K562 (cell line): ENCODE data around the gene TSR3. TPM values are rescaled to one million over a fixed set of nuclear protein-coding genes. Genes with fewer than 3 reads are reported as not detected.

ENCODE experiments used
- ATF1 ChIP-seq, 2 experiments: fragments of 450-650 bp in 1 of 2; IDR thresholded peaks; 2 replicates each; pipeline ENCODE4 v1.6.1; 2016; ENCODE audit warnings: missing compliant biosample characterization in 1 of 2, missing genetic modification characterization in 1 of 2
- COPS2 ChIP-seq: fragments of 450-650 bp; conservative IDR thresholded peaks from 2 replicates; pipeline ENCODE4 v1.6.1; 2016; ENCODE audit warnings: mild to moderate bottlenecking, moderate library complexity
- CSDE1 ChIP-seq, 2 experiments: fragments of 450-650 bp; IDR thresholded peaks; 2 replicates each; pipeline ENCODE4 v1.6.1; 2016; ENCODE audit warnings: mild to moderate bottlenecking in 1 of 2
- E2F3 ChIP-seq: fragments of 250-450 bp; sonication (Bioruptor Pico); IDR thresholded peaks from 2 replicates; pipeline ENCODE4 v1.4.0; 2020; ENCODE audit warnings: mild to moderate bottlenecking
- EGR1 ChIP-seq: fragments of 450-650 bp; conservative IDR thresholded peaks from 2 replicates; pipeline ENCODE4 v1.6.1; 2017; ENCODE audit warnings: mild to moderate bottlenecking
- ETV6 ChIP-seq, 3 experiments: fragments of 150-350 bp in 1 of 3; sonication (generic) in 1 of 3; formaldehyde crosslinking in 1 of 3; IDR thresholded peaks; 2 replicates each; pipeline versions ENCODE4 v1.6.1 to v1.8.0; 2014 to 2022; ENCODE audit warnings: borderline replicate concordance in 2 of 3, low read depth in 2 of 3, antibody characterized with exemption in 1 of 3, low read length in 1 of 3, mild to moderate bottlenecking in 1 of 3, missing genetic modification reagents in 1 of 3
- FOXA3 ChIP-seq, 2 experiments: fragments of 450-650 bp in 1 of 2; sonication (generic) in 1 of 2; formaldehyde crosslinking; IDR thresholded peaks in 1 of 2; conservative IDR thresholded peaks in 1 of 2; 2 replicates each; pipeline versions ENCODE4 v1.4.0 to v1.8.0; 2020 to 2022; ENCODE audit warnings: mild to moderate bottlenecking in 2 of 2, missing genetic modification reagents in 1 of 2
- GTF2F1 ChIP-seq: IDR thresholded peaks from 2 replicates; pipeline ENCODE4 v1.6.1; 2011; ENCODE audit warnings: low read depth, low read length, improper control_type of control experiment
- MAFF ChIP-seq: IDR thresholded peaks from 2 replicates; pipeline ENCODE4 v1.6.1; 2012; ENCODE audit warnings: low read length, improper control_type of control experiment
- MXI1 ChIP-seq: IDR thresholded peaks from 2 replicates; pipeline ENCODE4 v1.6.1; 2011; ENCODE audit warnings: low read depth, mild to moderate bottlenecking, improper control_type of control experiment, low read length
- NBN ChIP-seq: fragments of 450-650 bp; IDR thresholded peaks from 2 replicates; pipeline ENCODE4 v1.6.1; 2016; ENCODE audit warnings: low read depth, mild to moderate bottlenecking
- NCOA1 ChIP-seq: fragments of 450-650 bp; IDR thresholded peaks from 2 replicates; pipeline ENCODE4 v1.6.1; 2016; ENCODE audit warnings: low read depth
- PHB ChIP-seq: fragments of 250-450 bp; sonication (Bioruptor Pico); IDR thresholded peaks from 2 replicates; pipeline ENCODE4 v1.5.0; 2021
- PHF20 ChIP-seq: fragments of 450-650 bp; IDR thresholded peaks from 2 replicates; pipeline ENCODE4 v1.6.1; 2018; ENCODE audit not compliant: partially characterized antibody
- PHF8 ChIP-seq: fragments of 200-600 bp; sonication (generic); IDR thresholded peaks from 2 replicates; pipeline ENCODE4 v1.6.1; 2012; ENCODE audit warnings: mixed run types, mild to moderate bottlenecking, inconsistent platforms, low read length, moderate library complexity, borderline replicate concordance
- POLR2H ChIP-seq: IDR thresholded peaks from 2 replicates; pipeline ENCODE4 v1.6.1; 2016; ENCODE audit warnings: missing genetic modification characterization, low read depth, mild to moderate bottlenecking, control low read depth, missing compliant biosample characterization, moderate library complexity
- PYGO2 ChIP-seq: fragments of 450-650 bp; IDR thresholded peaks from 2 replicates; pipeline ENCODE4 v1.6.1; 2016; ENCODE audit warnings: mild to moderate bottlenecking, missing genetic modification characterization, moderate library complexity, missing compliant biosample characterization
- RBM17 ChIP-seq: fragments of 200-400 bp; formaldehyde crosslinking; IDR thresholded peaks from 2 replicates; pipeline ENCODE4 v1.6.1; 2017; ENCODE audit warnings: low read depth, mild to moderate bottlenecking, low read length, borderline replicate concordance
- STAT5B ChIP-seq: fragments of 250-450 bp; sonication (Bioruptor Pico); IDR thresholded peaks from 2 replicates; pipeline ENCODE4 v1.8.0; 2021; ENCODE audit warnings: mild to moderate bottlenecking, inconsistent platforms
- XRCC3 ChIP-seq: fragments of 450-650 bp; IDR thresholded peaks from 2 replicates; pipeline ENCODE4 v1.6.1; 2017; ENCODE audit warnings: mild to moderate bottlenecking, moderate library complexity
- ZNF134 ChIP-seq: fragments of 250-450 bp; sonication (Bioruptor Pico); conservative IDR thresholded peaks from 2 replicates; pipeline ENCODE4 v1.4.0; 2020
- ZNF224 ChIP-seq: sonication (generic); formaldehyde crosslinking; IDR thresholded peaks from 2 replicates; pipeline ENCODE4 v1.8.0; 2022; ENCODE audit warnings: mild to moderate bottlenecking, missing genetic modification reagents
- ZNF311 ChIP-seq: fragments of 250-450 bp; sonication (Bioruptor Pico); IDR thresholded peaks from 2 replicates; pipeline ENCODE4 v1.4.0; 2020; ENCODE audit warnings: mild to moderate bottlenecking, moderate library complexity
- ZNF507 ChIP-seq: conservative IDR thresholded peaks from 2 replicates; pipeline ENCODE4 v1.6.1; 2017; ENCODE audit warnings: missing genetic modification characterization, missing compliant biosample characterization
- polyA plus RNA-seq, 8 experiments: library from polyadenylated mRNA; depleted of rRNA in 4 of 8; stranded (reverse) in 5 of 8; unstranded in 3 of 8; fragments of >200 nt; fragmentation: Nextera tagmentation in 2 of 8; fragmentation: Illumina TruSeq in 1 of 8; extraction: Ambion mirVana in 2 of 8; extraction: Trizol in 1 of 8; gene quantifications; 2 replicates each; pipeline versions ENCODE4 v1.2.1 to v1.2.3, GENCODE V29; 2011 to 2014; ENCODE audit warnings: inconsistent platforms in 1 of 8, missing spikeins in 1 of 8
- total RNA-seq, 7 experiments: library from RNA; depleted of rRNA in 6 of 7; stranded (reverse); fragments of >200 nt in 6 of 7; fragmentation: Illumina TruSeq in 2 of 7; extraction: Trizol in 2 of 7; gene quantifications; 2 replicates each; pipeline versions ENCODE4 v1.2.1 to v1.2.3, GENCODE V29; 2011 to 2021; ENCODE audit warnings: low replicate concordance in 1 of 7
- TF ChIP-seq, protein P1 (sequence below), 2 experiments: fragments of 450-650 bp; conservative IDR thresholded peaks; 2 replicates each; pipeline ENCODE4 v1.6.1; 2017; ENCODE audit warnings: mild to moderate bottlenecking in 2 of 2, moderate library complexity in 2 of 2
- TF ChIP-seq, protein P2 (sequence below), 2 experiments: fragments of 450-650 bp in 1 of 2; sonication (generic) in 1 of 2; formaldehyde crosslinking; conservative IDR thresholded peaks; 2 replicates each; pipeline versions ENCODE4 v1.4.0 to v1.8.1; 2020 to 2022; ENCODE audit warnings: mild to moderate bottlenecking in 1 of 2, missing genetic modification reagents in 1 of 2

The TSR3 gene
- total and polyA plus RNA-seq, 9 of the 15 experiments (the other 6 are each of a cell fraction or from before 2014, with no cell fraction given): 1.5 to 74.8 (median 16.5) TPM

DNA sequence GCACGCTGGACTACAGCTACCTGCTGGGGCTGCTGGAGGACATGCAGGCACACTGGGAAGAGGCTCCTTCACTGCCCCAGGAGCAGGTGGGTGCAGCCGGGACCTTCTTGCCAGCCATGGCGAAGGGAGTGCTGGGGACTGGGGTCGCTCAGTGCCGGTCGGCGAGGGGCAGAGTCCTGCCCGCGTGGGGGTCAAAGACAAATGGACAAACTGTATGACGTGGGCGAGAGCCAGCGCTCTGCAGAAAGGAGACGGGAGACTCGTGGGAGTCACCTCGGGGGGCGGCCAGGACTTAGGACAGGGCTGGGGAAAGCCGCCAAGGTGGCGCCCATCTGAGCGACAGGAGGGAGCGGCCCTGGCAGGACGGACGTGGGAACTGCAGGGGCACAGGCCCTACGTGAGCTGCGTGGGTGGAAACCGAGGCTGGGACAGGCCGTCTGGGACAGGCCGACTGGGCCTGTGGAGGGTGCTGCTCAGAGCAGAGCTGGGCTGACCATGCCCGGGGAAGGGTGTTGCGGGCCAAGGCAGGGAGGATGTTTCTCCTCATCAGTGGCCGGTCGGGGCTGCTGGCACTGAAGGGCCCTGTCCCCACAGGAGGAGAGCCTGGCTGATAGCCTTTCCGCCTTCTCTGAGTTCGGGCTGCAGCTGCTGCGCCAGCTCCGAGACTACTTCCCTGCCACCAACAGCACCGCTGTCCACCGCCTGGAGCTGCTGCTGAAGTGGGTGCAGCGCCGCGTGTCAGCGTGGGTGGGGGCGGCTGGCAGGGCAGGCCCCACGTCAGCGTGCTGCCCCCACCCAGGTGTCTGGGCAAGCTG, 8.0 kb downstream of the TSR3 start (continued):
- TF ChIP-seq ATF1 (CRISPR knock-in tag; IDR thresholded peaks at IDR 0.05) (no peak), ATF1 (tag; IDR thresholded peaks at IDR 0.05) (0 out of 2 replicates have a peak, but pooled peaks have one; percentile 19), MXI1 (no peak), POLR2H (tag) (no peak), PHF8 (no peak; the same call in 1 of the 2 replicates), ZNF224 (no peak), PHF20 (no peak), NBN (no peak), CSDE1 (IDR thresholded peaks at IDR 0.05) (no peak), GTF2F1 (no peak), XRCC3 (no peak), PYGO2 (tag) (no peak), ZNF311 (CRISPR knock-in tag) (no peak), E2F3 (CRISPR knock-in tag) (no peak), FOXA3 (CRISPR knock-in tag; conservative IDR thresholded peaks at IDR 0.05 in 1 of 2, IDR thresholded peaks at IDR 0.05 in 1 of 2) (no peak), EGR1 (peak; percentile 11; the same call in 1 of the 2 replicates), STAT5B (CRISPR knock-in tag) (no peak), RBM17 (no peak), ZNF134 (CRISPR knock-in tag) (no peak), COPS2 (no peak), MAFF (no peak), PHB (0 out of 2 replicates have a peak, but pooled peaks have one; percentile 55), ZNF507 (tag) (no peak), ETV6 (IDR thresholded peaks at IDR 0.05; ENCODE audit: borderline replicate concordance in 1 of 2, low read depth in 2 of 2, low read length in 1 of 2) (no peak), ETV6 (CRISPR knock-in tag; IDR thresholded peaks at IDR 0.05; ENCODE audit: borderline replicate concordance) (no peak), NCOA1 (no peak)
- TF ChIP-seq, protein P1, sequence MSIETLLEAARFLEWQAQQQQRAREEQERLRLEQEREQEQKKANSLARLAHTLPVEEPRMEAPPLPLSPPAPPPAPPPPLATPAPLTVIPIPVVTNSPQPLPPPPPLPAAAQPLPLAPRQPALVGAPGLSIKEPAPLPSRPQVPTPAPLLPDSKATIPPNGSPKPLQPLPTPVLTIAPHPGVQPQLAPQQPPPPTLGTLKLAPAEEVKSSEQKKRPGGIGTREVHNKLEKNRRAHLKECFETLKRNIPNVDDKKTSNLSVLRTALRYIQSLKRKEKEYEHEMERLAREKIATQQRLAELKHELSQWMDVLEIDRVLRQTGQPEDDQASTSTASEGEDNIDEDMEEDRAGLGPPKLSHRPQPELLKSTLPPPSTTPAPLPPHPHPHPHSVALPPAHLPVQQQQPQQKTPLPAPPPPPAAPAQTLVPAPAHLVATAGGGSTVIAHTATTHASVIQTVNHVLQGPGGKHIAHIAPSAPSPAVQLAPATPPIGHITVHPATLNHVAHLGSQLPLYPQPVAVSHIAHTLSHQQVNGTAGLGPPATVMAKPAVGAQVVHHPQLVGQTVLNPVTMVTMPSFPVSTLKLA (conservative IDR thresholded peaks at IDR 0.05): no peak
- TF ChIP-seq, protein P2, sequence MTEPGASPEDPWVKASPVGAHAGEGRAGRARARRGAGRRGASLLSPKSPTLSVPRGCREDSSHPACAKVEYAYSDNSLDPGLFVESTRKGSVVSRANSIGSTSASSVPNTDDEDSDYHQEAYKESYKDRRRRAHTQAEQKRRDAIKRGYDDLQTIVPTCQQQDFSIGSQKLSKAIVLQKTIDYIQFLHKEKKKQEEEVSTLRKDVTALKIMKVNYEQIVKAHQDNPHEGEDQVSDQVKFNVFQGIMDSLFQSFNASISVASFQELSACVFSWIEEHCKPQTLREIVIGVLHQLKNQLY (CRISPR knock-in tag; conservative IDR thresholded peaks at IDR 0.05): 0 out of 4 replicates have a peak, but pooled peaks of 1 of the 2 experiments have one; percentile 14
